Fibroblast of lung (primary cell): ENCODE results near the gene FBF1. TPM values are rescaled to one million over a fixed set of nuclear protein-coding genes. Genes with fewer than 3 reads are reported as not detected.
A peak's percentile ranks its signal among the peaks of the same experiment; 100 is the strongest.

ENCODE experiments used
- DNase-seq, 2 donors: peaks; one replicate each; pipeline versions ENCODE4 v3.0.0 to v3.0.0-alpha.2; 2010; ENCODE audit warnings: low read depth in 2 of 2
- H2AFZ ChIP-seq: 2 replicates; pipeline ENCODE4 v1.5.1; 2012; ENCODE audit warnings: low read length, control low read depth, inconsistent platforms
- H3K27ac ChIP-seq: 2 replicates; pipeline ENCODE4 v1.5.1; 2011; ENCODE audit warnings: low read length, control low read depth; ENCODE audit not compliant: insufficient read depth
- H3K27me3 ChIP-seq: 2 replicates; pipeline ENCODE4 v1.5.1; 2011; ENCODE audit warnings: mild to moderate bottlenecking, low read length; ENCODE audit not compliant: control insufficient read depth, insufficient read depth
- H3K36me3 ChIP-seq: 2 replicates; pipeline ENCODE4 v1.5.1; 2011; ENCODE audit warnings: low read length; ENCODE audit not compliant: control insufficient read depth, insufficient read depth
- H3K4me1 ChIP-seq: 2 replicates; pipeline ENCODE4 v1.5.1; 2011; ENCODE audit warnings: low read length; ENCODE audit not compliant: control insufficient read depth, insufficient read depth; ENCODE audit errors: extremely low read depth
- H3K4me2 ChIP-seq: 2 replicates; pipeline ENCODE4 v1.5.1; 2011; ENCODE audit warnings: low read length, control low read depth; ENCODE audit not compliant: insufficient read depth; ENCODE audit errors: extremely low read depth
- H3K4me3 ChIP-seq, 4 experiments: fragments of 200-600 bp in 1 of 4; sonication (generic) in 1 of 4; replicated peaks in 1 of 4; 2 replicates each; pipeline ENCODE4 v1.5.1; 2011 to 2016; ENCODE audit warnings: low read length in 4 of 4, low read depth in 3 of 4, mild to moderate bottlenecking in 3 of 4, control low read depth in 2 of 4, inconsistent platforms in 1 of 4, mixed read lengths in 1 of 4; ENCODE audit not compliant: insufficient read depth in 1 of 4; ENCODE audit errors: control extremely low read depth in 1 of 4
- H3K79me2 ChIP-seq: 2 replicates; pipeline ENCODE4 v1.5.1; 2012; ENCODE audit warnings: mild to moderate bottlenecking, low read length, inconsistent platforms; ENCODE audit not compliant: control insufficient read depth, insufficient read depth
- H3K9ac ChIP-seq: 2 replicates; pipeline ENCODE4 v1.5.1; 2011; ENCODE audit warnings: mild to moderate bottlenecking, low read length, control low read depth; ENCODE audit not compliant: insufficient read depth
- H3K9me3 ChIP-seq: 2 replicates; pipeline ENCODE4 v1.5.1; 2012; ENCODE audit warnings: low read depth, low read length; ENCODE audit not compliant: control insufficient read depth, insufficient read depth
- H4K20me1 ChIP-seq: 2 replicates; pipeline ENCODE4 v1.5.1; 2011; ENCODE audit warnings: low read length; ENCODE audit not compliant: control insufficient read depth, insufficient read depth; ENCODE audit errors: extremely low read depth
- EZH2 ChIP-seq: IDR thresholded peaks from 2 replicates; pipeline ENCODE4 v1.5.1; 2012; ENCODE audit warnings: low read length, control low read depth, mild to moderate bottlenecking; ENCODE audit errors: missing control alignments
- polyA plus RNA-seq, 2 donors: library from polyadenylated mRNA; depleted of rRNA in 1 of 2; stranded (reverse) in 1 of 2; unstranded in 1 of 2; fragments of >200 nt; gene quantifications; 2 replicates each; pipeline ENCODE4 v1.2.1, GENCODE V29; 2011 to 2012; ENCODE audit warnings: missing spikeins in 1 of 2
- total RNA-seq: library from RNA; depleted of rRNA; stranded (reverse); fragments of >200 nt; gene quantifications from 2 replicates; pipeline ENCODE4 v1.2.1, GENCODE V29; 2014
- TF ChIP-seq, protein P1 (sequence below), 2 donors: IDR thresholded peaks in 1 of 2; conservative IDR thresholded peaks in 1 of 2; 1 replicate in 1 of 2; 2 replicates in 1 of 2; pipeline ENCODE4 v1.5.1; 2011 to 2012; ENCODE audit warnings: low read length in 2 of 2, control low read depth in 1 of 2, inconsistent platforms in 1 of 2, low read depth in 1 of 2, mild to moderate bottlenecking in 1 of 2

FBF1 gene
- total and polyA plus RNA-seq, 2 donors (not counting 1 experiment from before 2014, with no cell fraction given) = 1.6 to 11.2 TPM

- H3K27ac ChIP-seq = no peak overlapping the region
- no peak overlapping the region for H3K9ac ChIP-seq
- no peak for DNase-seq
- TF ChIP-seq EZH2 = no peak
- TF ChIP-seq, protein P1, sequence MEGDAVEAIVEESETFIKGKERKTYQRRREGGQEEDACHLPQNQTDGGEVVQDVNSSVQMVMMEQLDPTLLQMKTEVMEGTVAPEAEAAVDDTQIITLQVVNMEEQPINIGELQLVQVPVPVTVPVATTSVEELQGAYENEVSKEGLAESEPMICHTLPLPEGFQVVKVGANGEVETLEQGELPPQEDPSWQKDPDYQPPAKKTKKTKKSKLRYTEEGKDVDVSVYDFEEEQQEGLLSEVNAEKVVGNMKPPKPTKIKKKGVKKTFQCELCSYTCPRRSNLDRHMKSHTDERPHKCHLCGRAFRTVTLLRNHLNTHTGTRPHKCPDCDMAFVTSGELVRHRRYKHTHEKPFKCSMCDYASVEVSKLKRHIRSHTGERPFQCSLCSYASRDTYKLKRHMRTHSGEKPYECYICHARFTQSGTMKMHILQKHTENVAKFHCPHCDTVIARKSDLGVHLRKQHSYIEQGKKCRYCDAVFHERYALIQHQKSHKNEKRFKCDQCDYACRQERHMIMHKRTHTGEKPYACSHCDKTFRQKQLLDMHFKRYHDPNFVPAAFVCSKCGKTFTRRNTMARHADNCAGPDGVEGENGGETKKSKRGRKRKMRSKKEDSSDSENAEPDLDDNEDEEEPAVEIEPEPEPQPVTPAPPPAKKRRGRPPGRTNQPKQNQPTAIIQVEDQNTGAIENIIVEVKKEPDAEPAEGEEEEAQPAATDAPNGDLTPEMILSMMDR (conservative IDR thresholded peaks at IDR 0.05 in 1 of 2, IDR thresholded peaks at IDR 0.05 in 1 of 2; ENCODE audit: low read depth in 1 of 2, low read length in 2 of 2) = no peak
- H3K79me2 ChIP-seq = no peaks in the 10 kb centered on the region
- no peaks in the 10 kb centered on the region for H3K4me1 ChIP-seq
- H3K4me3 ChIP-seq = no peak overlapping the region
- H4K20me1 ChIP-seq = no peaks in the 10 kb centered on the region
- H2AFZ ChIP-seq = no peak overlapping the region
- no peaks in the 10 kb centered on the region for H3K36me3 ChIP-seq
- no peak overlapping the region for H3K4me2 ChIP-seq
- no peaks in the 10 kb centered on the region for H3K27me3 ChIP-seq
- no peaks in the 10 kb centered on the region for H3K9me3 ChIP-seq
Measured at GRCh38 chr17:75937652-75938051, 3.2 kb downstream of the FBF1 start.

DNA sequence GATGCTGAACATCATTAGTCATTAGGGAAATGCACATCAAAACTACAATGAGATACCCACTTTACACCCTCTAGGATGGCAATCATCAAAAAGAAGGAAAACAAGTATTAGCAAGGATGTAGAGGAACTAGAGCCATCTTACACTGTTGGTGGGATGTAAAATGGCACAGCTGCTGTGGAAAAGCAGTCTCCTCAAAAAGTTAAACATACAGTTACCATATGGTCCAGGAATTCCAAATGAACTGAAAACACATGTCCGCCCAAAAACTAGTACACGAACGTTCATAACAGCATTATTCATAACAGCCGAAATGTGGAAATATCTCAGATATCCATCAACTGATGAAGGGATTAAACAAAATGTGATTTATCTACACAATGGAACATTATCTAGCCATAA, 7.0 kb downstream of the FBF1 start:
- no peak overlapping the region for H3K4me2 ChIP-seq
- no peaks in the 10 kb centered on the region for H3K9me3 ChIP-seq
- H3K79me2 ChIP-seq = no peaks in the 10 kb centered on the region
- H4K20me1 ChIP-seq = no peaks in the 10 kb centered on the region
- no peaks in the 10 kb centered on the region for H3K27me3 ChIP-seq
- H3K36me3 ChIP-seq = no peaks in the 10 kb centered on the region
- no peak overlapping the region for H3K9ac ChIP-seq
- no peak for TF ChIP-seq EZH2
- TF ChIP-seq, protein P1 (conservative IDR thresholded peaks at IDR 0.05 in 1 of 2, IDR thresholded peaks at IDR 0.05 in 1 of 2; ENCODE audit: low read depth in 1 of 2, low read length in 2 of 2) = no peak
- H3K4me1 ChIP-seq = no peaks in the 10 kb centered on the region
- no peak overlapping the region for H3K27ac ChIP-seq
- H2AFZ ChIP-seq = no peak overlapping the region
- no peak overlapping the region for H3K4me3 ChIP-seq
- DNase-seq = peak in 1 of 2 donors; percentile 55

- H3K4me2 ChIP-seq = no peak overlapping the region
- H2AFZ ChIP-seq = no peak overlapping the region
- TF ChIP-seq, protein P1 (conservative IDR thresholded peaks at IDR 0.05 in 1 of 2, IDR thresholded peaks at IDR 0.05 in 1 of 2; ENCODE audit: low read depth in 1 of 2, low read length in 2 of 2) = no peak
- no peaks in the 10 kb centered on the region for H3K27me3 ChIP-seq
- DNase-seq = no peak
- no peaks in the 10 kb centered on the region for H3K4me1 ChIP-seq
- no peak overlapping the region for H3K4me3 ChIP-seq
- no peaks in the 10 kb centered on the region for H3K36me3 ChIP-seq
- no peaks in the 10 kb centered on the region for H3K9me3 ChIP-seq
- H3K79me2 ChIP-seq = no peaks in the 10 kb centered on the region
- H3K27ac ChIP-seq = no peak overlapping the region
- H4K20me1 ChIP-seq = no peaks in the 10 kb centered on the region
- no peak overlapping the region for H3K9ac ChIP-seq
Measured at GRCh38 chr17:75932852-75933251, 8.0 kb downstream of the FBF1 start.
